Testis (tissue), 3 donors: ENCODE data around the gene FAM131A. TPM values are rescaled to one million over a fixed set of nuclear protein-coding genes. Genes with fewer than 3 reads are reported as not detected.

Experiments used
- DNase-seq: peaks from one replicate; pipeline ENCODE4 v3.0.0-alpha.2; 2019
- H3K27ac ChIP-seq, 2 donors: fragments of 200-600 bp; sonication (generic); one replicate each; pipeline ENCODE4 v1.5.1; 2019
- H3K27me3 ChIP-seq: fragments of 200-600 bp; sonication (generic); one replicate; pipeline ENCODE4 v1.5.1; 2019
- H3K36me3 ChIP-seq: fragments of 200-600 bp; sonication (generic); one replicate; pipeline ENCODE4 v1.5.1; 2017; ENCODE audit warnings: low read depth; ENCODE audit errors: missing control alignments
- H3K4me1 ChIP-seq: fragments of 200-600 bp; sonication (generic); one replicate; pipeline ENCODE4 v1.5.1; 2019
- H3K4me3 ChIP-seq, 2 donors: fragments of 200-600 bp; sonication (generic); one replicate each; pipeline ENCODE4 v1.5.1; 2017 to 2019
- H3K9me3 ChIP-seq: fragments of 200-600 bp; sonication (generic); one replicate; pipeline ENCODE4 v1.5.1; 2017
- CTCF ChIP-seq, 3 experiments: fragments of 450-650 bp in 2 of 3; fragments of 200-600 bp in 1 of 3; sonication (generic) in 1 of 3; IDR thresholded peaks; one replicate each; pipeline ENCODE4 v1.5.1; 2016 to 2019; ENCODE audit warnings: antibody characterized with exemption in 3 of 3, mild to moderate bottlenecking in 2 of 3, moderate library complexity in 1 of 3
- POLR2A ChIP-seq: fragments of 450-650 bp; IDR thresholded peaks from one replicate; pipeline ENCODE4 v1.6.1; 2017; ENCODE audit warnings: antibody characterized with exemption, mild to moderate bottlenecking, moderate library complexity
- WGBS, 2 donors: methylation state at CpG; one replicate each; pipeline ENCODE4 v1.1.5; 2018; 5-methylcytosine and 5-hydroxymethylcytosine counted together
- intact Hi-C: fragments of 100-400 bp; cut with DNase I; formaldehyde crosslinking; loops from one replicate; pipeline ENCODE4 v1.15.1; 2023; ENCODE audit warnings: low total_unique reads
- polyA plus RNA-seq: library from polyadenylated mRNA; stranded (reverse); fragments of 350-450 nt; fragmentation: Illumina TruSeq; extraction: RNeasy Lipid Tissue Mini Kit (QIAGEN cat#74804); gene quantifications from one replicate; pipeline ENCODE4 v1.2.3, GENCODE V29; 2014; ENCODE audit warnings: low read depth, low replicate concordance; ENCODE audit not compliant: insufficient read depth
- total RNA-seq, 2 donors: library from RNA; depleted of rRNA; stranded (reverse); fragments of >200 nt; gene quantifications; one replicate each; pipeline ENCODE4 v1.2.3, GENCODE V29; 2016

FAM131A gene
- total and polyA plus RNA-seq, 3 donors from 2014 or later: 28.1 to 77.2 (median 75.9) TPM

GRCh38 chr3:184361532-184361931, 24.1 kb downstream of the FAM131A start, which contains the start of the genes CLCN2 and POLR2H:
CLCN2 (minus strand) TSS chr3:184361605; CDS start chr3:184361479, 126 bp downstream.
POLR2H (plus strand) TSS chr3:184361710; CDS start chr3:184363493, 1,783 bp downstream.
- Histone ChIP-seq H3K27me3 (no peaks in the 10 kb centered on the region), H3K4me1 (peaks cover 49% of the 10 kb centered on the region), H3K27ac (peak within 1 kb of the TSS; percentile 96 to 98), H3K9me3 (no peaks in the 10 kb centered on the region), H3K36me3 (no peaks in the 10 kb centered on the region), H3K4me3 (peak within 1 kb of the TSS; percentile 85 to 86)
- WGBS, 2 donors: 0% methylated on average over 41 of the region's 56 CpGs; no CpG with 5 or more reads in 1 of the 2 donors
- DNase-seq: peak; percentile 50
- intact Hi-C loops: loop anchor here (10.0 kb wide), 1 partner anchor 47 kb away; the partner anchor contains the start of gene EIF4G1
- no peak for TF ChIP-seq CTCF (IDR thresholded peaks at IDR 0.05)
- TF ChIP-seq POLR2A: no peak

- TF ChIP-seq CTCF (IDR thresholded peaks at IDR 0.05) (peak in 1 of 3 experiments; percentile 5), POLR2A (no peak)
- peaks cover 45% of the 10 kb centered on the region for H3K4me1 ChIP-seq
Observed at GRCh38 chr3:184361932-184362667, 24.7 kb downstream of the FAM131A start.

DNA sequence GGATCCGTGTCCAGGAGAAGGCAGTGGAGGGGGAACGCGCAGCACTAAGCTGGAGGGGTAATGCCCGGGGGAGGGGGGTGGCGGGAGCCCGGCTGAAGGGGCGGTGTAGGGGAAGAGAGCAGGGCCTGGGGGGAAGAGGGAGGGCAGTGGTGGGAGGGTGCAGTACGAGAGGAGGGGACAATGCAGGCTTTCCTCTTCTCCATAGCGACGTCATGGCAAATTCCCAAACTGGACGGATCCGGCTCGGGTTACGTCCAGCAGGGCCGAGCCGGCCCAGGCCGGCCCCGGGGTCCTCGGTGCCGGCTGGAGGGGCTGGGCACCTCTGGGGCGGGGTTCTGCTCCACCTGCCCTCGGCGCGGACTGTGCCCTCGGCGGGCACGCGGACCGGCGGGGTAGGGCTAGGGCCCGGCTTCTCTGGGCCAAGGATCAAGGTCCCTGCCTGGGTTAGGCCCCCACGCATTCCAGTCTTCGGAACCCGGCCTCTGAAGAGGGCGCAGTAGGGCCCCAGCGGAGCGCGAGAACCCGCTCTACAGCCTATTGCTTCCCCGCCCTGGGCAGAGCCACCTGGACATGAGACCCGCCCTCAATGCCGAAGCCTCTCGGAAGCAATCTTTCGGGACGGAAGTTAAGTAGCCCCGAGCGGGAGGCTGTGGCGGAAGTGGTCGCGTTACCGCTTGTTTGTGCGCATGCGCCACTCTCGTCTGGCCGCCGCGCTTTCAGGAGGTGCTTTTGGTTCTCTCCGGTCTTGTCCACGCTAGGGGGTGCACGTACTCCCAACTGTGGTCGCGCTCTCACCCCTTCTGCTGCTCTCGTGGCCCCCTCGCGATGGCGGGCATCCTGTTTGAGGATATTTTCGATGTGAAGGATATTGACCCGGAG, 25.5 kb downstream of the FAM131A start:
- Histone ChIP-seq H3K36me3 (no peaks in the 10 kb centered on the region), H3K9me3 (no peaks in the 10 kb centered on the region), H3K27ac (peak overlapping the region; percentile 96 to 98), H3K4me1 (peaks cover 39% of the 10 kb centered on the region), H3K27me3 (no peaks in the 10 kb centered on the region), H3K4me3 (peak overlapping the region; percentile 85 to 86)
- whole genome bisulfite sequencing, 2 donors: 0 to 1% methylated on average over 32 to 60 of the region's 68 CpGs
- intact Hi-C loops: loop anchor here (10.0 kb wide), 1 partner anchor 48 kb away; the partner anchor contains the start of gene EIF4G1
- peak; percentile 37 to 55 (median 48) for TF ChIP-seq CTCF (IDR thresholded peaks at IDR 0.05)
- peak; percentile 67 for TF ChIP-seq POLR2A
- peak; percentile 96 for DNase-seq

More at GRCh38 chr3:184361932-184362667, 24.7 kb downstream of the FAM131A start:
- Histone ChIP-seq H3K36me3 (no peaks in the 10 kb centered on the region), H3K27me3 (no peaks in the 10 kb centered on the region), H3K27ac (peak overlapping the region; percentile 96 to 98), H3K4me3 (peak overlapping the region; percentile 85 to 86), H3K9me3 (no peaks in the 10 kb centered on the region)
- WGBS, 2 donors: 0 to 1% methylated on average over 28 to 38 of the region's 38 CpGs
- peak; percentile 86 for DNase-seq
- intact Hi-C loops: loop anchor here (10.0 kb wide), 1 partner anchor 47 kb away; the partner anchor contains the start of gene EIF4G1

DNA sequence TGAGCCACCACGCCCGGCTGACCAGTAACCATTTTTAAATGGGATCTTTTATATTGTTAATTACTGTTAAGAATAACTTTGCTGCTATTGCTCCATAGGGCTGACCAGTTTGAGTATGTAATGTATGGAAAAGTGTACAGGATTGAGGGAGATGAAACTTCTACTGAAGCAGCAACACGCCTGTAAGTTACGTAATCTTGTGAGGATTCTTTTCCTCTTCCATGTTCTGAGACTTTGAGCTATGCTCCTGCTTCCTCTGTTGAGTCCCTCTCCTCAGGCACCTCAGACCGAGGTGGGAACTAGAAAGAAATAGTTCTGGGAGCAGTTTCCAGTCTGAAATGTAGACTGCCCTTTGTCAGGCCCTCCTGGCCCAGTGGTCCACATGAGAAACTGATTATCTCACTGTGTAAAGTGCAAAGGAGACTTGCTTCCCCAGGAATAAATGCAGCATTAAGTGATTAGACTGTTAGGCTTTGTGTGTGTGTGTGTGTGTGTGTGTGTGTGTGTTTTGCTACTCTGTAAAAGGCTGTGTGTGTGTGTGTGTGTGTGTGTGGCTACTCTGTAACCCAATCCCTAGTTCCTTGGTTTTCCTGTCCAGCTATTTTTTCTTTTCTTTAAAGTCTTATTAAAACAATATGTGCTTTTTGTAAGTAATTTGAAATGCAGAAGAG, 29.4 kb downstream of the FAM131A start:
- 86 to 87% methylated on average over 5 of the region's 5 CpGs for WGBS, 2 donors

More for the DNA sequence above, 29.4 kb downstream of the FAM131A start:
- intact Hi-C loops: loop anchor here (10.0 kb wide), 1 partner anchor 52 kb away; the partner anchor contains the start of gene EIF4G1
- DNase-seq: no peak
- Histone ChIP-seq H3K9me3 (no peaks in the 10 kb centered on the region), H3K27ac (no peak overlapping the region), H3K27me3 (no peaks in the 10 kb centered on the region), H3K36me3 (no peaks in the 10 kb centered on the region), H3K4me1 (peaks cover 15% of the 10 kb centered on the region), H3K4me3 (no peak overlapping the region)
- no peak for TF ChIP-seq POLR2A
- no peak for TF ChIP-seq CTCF (IDR thresholded peaks at IDR 0.05)
